ENCODE results near the gene SHROOM3. TPM values are rescaled to one million over a fixed set of nuclear protein-coding genes. Genes with fewer than 3 reads are reported as not detected.

Gene SHROOM3
- total RNA-seq, 1 experiment from 2014 or later: 27.6 TPM

- Histone ChIP-seq H3K27me3 (ENCODE audit: insufficient read depth, low read length) (no peaks in the 10 kb centered on the region), H3K9me3 (ENCODE audit: control insufficient read depth, low read depth, low read length) (no peaks in the 10 kb centered on the region), H2BK12ac (ENCODE audit: insufficient read length, low read depth, low read length) (no peak overlapping the region), H3T11ph (ENCODE audit: low read length) (no peak overlapping the region), H3K14ac (ENCODE audit: insufficient read depth, low read length) (peak overlapping the region; percentile 50; the same call in 1 of the 2 replicates), H3K23ac (ENCODE audit: insufficient read length, low read depth, low read length) (no peak overlapping the region), H3K27ac (ENCODE audit: insufficient read length, low read depth, low read length) (no peak overlapping the region), H2BK15ac (ENCODE audit: low read depth, low read length) (no peak overlapping the region), H4K20me1 (ENCODE audit: control insufficient read depth, insufficient read depth, insufficient read length) (no peaks in the 10 kb centered on the region), H3K79me2 (ENCODE audit: insufficient read depth, low read length) (no peaks in the 10 kb centered on the region), H3K4me2 (ENCODE audit: insufficient read depth, insufficient read length, low read length) (peak overlapping the region; percentile 72), H4K8ac (replicated peaks; ENCODE audit: insufficient read length, low read depth, low read length) (no peak overlapping the region), H2AK5ac (ENCODE audit: insufficient read length, low read length) (no peak overlapping the region), H4K5ac (ENCODE audit: insufficient read length, low read depth, low read length) (no peak overlapping the region), H2BK20ac (ENCODE audit: low read depth, low read length, poor library complexity, severe bottlenecking) (no peak overlapping the region), H3K4me1 (ENCODE audit: insufficient read depth, low read length) (peaks cover 4% of the 10 kb centered on the region; the same call in 1 of the 2 replicates), H3K18ac (ENCODE audit: insufficient read length, low read depth, low read length) (no peak overlapping the region), H3K4ac (ENCODE audit: low read depth, low read length) (no peak overlapping the region), H3K23me2 (ENCODE audit: insufficient read length, low read depth, low read length, poor library complexity, severe bottlenecking) (peaks cover 7% of the 10 kb centered on the region), H3K56ac (ENCODE audit: insufficient read length, low read depth, low read length) (no peak overlapping the region), H3K9ac (ENCODE audit: extremely low read depth, insufficient read length, low read length) (no peak overlapping the region), H2BK5ac (ENCODE audit: insufficient read length, low read length) (no peak overlapping the region), H3K79me1 (ENCODE audit: insufficient read depth, low read depth, low read length, poor library complexity, severe bottlenecking) (no peaks in the 10 kb centered on the region), H2AFZ (ENCODE audit: low read length) (no peak overlapping the region), H2BK120ac (ENCODE audit: low read depth, low read length, poor library complexity, severe bottlenecking) (no peak overlapping the region), H4K91ac (ENCODE audit: insufficient read length, low read depth, low read length) (no peak overlapping the region)
- Mint-ChIP-seq H3K9me3 (peaks cover 9 to 13% of the 10 kb centered on the region in 2 experiments; a peak in 4 of 5 replicates), H3K4me3 (peak overlapping the region; percentile 63 to 76), H3K27me3 (ENCODE audit: low read depth) (peaks cover 24% of the 10 kb centered on the region), H3K4me1 (peaks cover 26 to 32% of the 10 kb centered on the region in 2 experiments), H3K27ac (peak overlapping the region in 1 of 3 experiments; percentile 18; a peak in 1 of 7 replicates), H3K36me3 (ENCODE audit: insufficient read depth in 1 of 3, low read depth in 3 of 3) (peaks cover 0 to 9% (median 1%) of the 10 kb centered on the region in 3 experiments; a peak in 4 of 7 replicates)
- no peak; the same call in 2 of the 3 replicates for TF ChIP-seq CTCF (conservative IDR thresholded peaks at IDR 0.05)
- DNase-seq: peak; percentile 57
- no CpG with 5 or more reads among the region's 20 CpGs for WGBS (ENCODE audit: extremely low coverage, insufficient read length, low lambda C conversion rate)
These were observed 367.4 kb downstream of the SHROOM3 start for GRCh38 chr4:76802236-76803021.
